HepG2 (cell line): ENCODE measurements around the gene ATRIP. TPM values are rescaled to one million over a fixed set of nuclear protein-coding genes. Genes with fewer than 3 reads are reported as not detected.
A peak's percentile ranks its signal among the peaks of the same experiment; 100 is the strongest.

Source experiments
- DNMT1 ChIP-seq: sonication (generic); formaldehyde crosslinking; IDR thresholded peaks from 2 replicates; pipeline ENCODE4 v1.5.1; 2020; ENCODE audit warnings: mild to moderate bottlenecking, missing genetic modification reagents
- DNMT3B ChIP-seq: conservative IDR thresholded peaks from 2 replicates; pipeline ENCODE4 v1.6.1; 2016; ENCODE audit warnings: missing biosample characterization, control low read depth
- ELF1 ChIP-seq: sonication (generic); formaldehyde crosslinking; IDR thresholded peaks from 2 replicates; pipeline ENCODE4 v1.4.0; 2020; ENCODE audit warnings: missing genetic modification reagents
- MAZ ChIP-seq, 2 experiments: sonication (generic) in 1 of 2; formaldehyde crosslinking in 1 of 2; IDR thresholded peaks; 2 replicates each; pipeline versions ENCODE4 v1.5.0 to v1.6.1; 2012 to 2020; ENCODE audit warnings: low read depth in 2 of 2, mild to moderate bottlenecking in 2 of 2, borderline replicate concordance in 1 of 2, improper control_type of control experiment in 1 of 2, low read length in 1 of 2, missing genetic modification reagents in 1 of 2, moderate library complexity in 1 of 2
- MED13 ChIP-seq: sonication (generic); formaldehyde crosslinking; IDR thresholded peaks from 2 replicates; pipeline ENCODE4 v1.5.0; 2020; ENCODE audit warnings: missing genetic modification reagents
- MLX ChIP-seq: IDR thresholded peaks from 2 replicates; pipeline ENCODE4 v1.6.1; 2016
- MNT ChIP-seq: fragments of 450-650 bp; IDR thresholded peaks from 2 replicates; pipeline ENCODE4 v1.6.1; 2016
- MXI1 ChIP-seq: IDR thresholded peaks from 3 replicates; pipeline ENCODE4 v1.6.1; 2012; ENCODE audit warnings: low read depth, low read length, inconsistent platforms, borderline replicate concordance
- RBM39 ChIP-seq: fragments of 200-400 bp; formaldehyde crosslinking; IDR thresholded peaks from one replicate; pipeline ENCODE4 v1.6.1; 2018; ENCODE audit warnings: antibody characterized with exemption, mild to moderate bottlenecking, low read depth, low read length; ENCODE audit not compliant: poor library complexity, severe bottlenecking
- SKI ChIP-seq: fragments of 450-650 bp; IDR thresholded peaks from one replicate; pipeline ENCODE4 v1.6.1; 2018; ENCODE audit warnings: mild to moderate bottlenecking; ENCODE audit not compliant: partially characterized antibody
- SMC3 ChIP-seq: IDR thresholded peaks from 2 replicates; pipeline ENCODE4 v1.6.1; 2011; ENCODE audit warnings: low read length, improper control_type of control experiment
- SP5 ChIP-seq: IDR thresholded peaks from 2 replicates; pipeline ENCODE4 v1.6.1; 2016; ENCODE audit warnings: low read depth, borderline replicate concordance
- TAF1 ChIP-seq: sonication (generic); formaldehyde crosslinking; IDR thresholded peaks from 2 replicates; pipeline ENCODE4 v1.4.0; 2020; ENCODE audit warnings: missing genetic modification reagents
- THAP9 ChIP-seq: sonication (generic); formaldehyde crosslinking; IDR thresholded peaks from 2 replicates; pipeline ENCODE4; 2020; ENCODE audit warnings: missing genetic modification reagents, mild to moderate bottlenecking, borderline replicate concordance
- TMF1 ChIP-seq: sonication (generic); formaldehyde crosslinking; IDR thresholded peaks from 2 replicates; pipeline ENCODE4 v1.8.1; 2022; ENCODE audit warnings: low read depth, missing genetic modification reagents
- TSC22D2 ChIP-seq: sonication (generic); formaldehyde crosslinking; IDR thresholded peaks from 2 replicates; pipeline ENCODE4 v1.5.1; 2020; ENCODE audit warnings: missing genetic modification reagents, mild to moderate bottlenecking, borderline replicate concordance
- ZMYM4 ChIP-seq: sonication (generic); formaldehyde crosslinking; IDR thresholded peaks from 2 replicates; pipeline ENCODE4 v1.8.1; 2023; ENCODE audit warnings: mild to moderate bottlenecking, missing genetic modification reagents
- ZNF12 ChIP-seq: sonication (generic); formaldehyde crosslinking; IDR thresholded peaks from 2 replicates; pipeline ENCODE4 v1.5.0; 2020; ENCODE audit warnings: missing genetic modification reagents
- ZNF17 ChIP-seq: sonication (generic); formaldehyde crosslinking; IDR thresholded peaks from 2 replicates; pipeline ENCODE4 v1.5.0; 2020; ENCODE audit warnings: mild to moderate bottlenecking, missing genetic modification reagents
- ZNF326 ChIP-seq: sonication (generic); formaldehyde crosslinking; IDR thresholded peaks from 2 replicates; pipeline ENCODE4 v1.4.0; 2020; ENCODE audit warnings: missing genetic modification reagents, borderline replicate concordance
- ZNF329 ChIP-seq: sonication (generic); formaldehyde crosslinking; IDR thresholded peaks from 2 replicates; pipeline ENCODE4 v1.9.0; 2021; ENCODE audit warnings: low read depth, mild to moderate bottlenecking, missing genetic modification reagents
- ZNF703 ChIP-seq: sonication (generic); formaldehyde crosslinking; IDR thresholded peaks from 2 replicates; pipeline ENCODE4 v1.5.1; 2020; ENCODE audit warnings: missing genetic modification reagents, mild to moderate bottlenecking, moderate library complexity, borderline replicate concordance
- ZNF816 ChIP-seq: sonication (generic); formaldehyde crosslinking; IDR thresholded peaks from 2 replicates; pipeline ENCODE4 v1.8.0; 2022; ENCODE audit warnings: missing genetic modification reagents, mild to moderate bottlenecking, borderline replicate concordance
- ZSCAN21 ChIP-seq: sonication (generic); formaldehyde crosslinking; IDR thresholded peaks from 2 replicates; pipeline ENCODE4 v1.8.0; 2022; ENCODE audit warnings: mild to moderate bottlenecking, missing genetic modification reagents, moderate library complexity, borderline replicate concordance
- ZSCAN25 ChIP-seq: sonication (generic); formaldehyde crosslinking; IDR thresholded peaks from 2 replicates; pipeline ENCODE4 v1.8.0; 2022; ENCODE audit warnings: mild to moderate bottlenecking, missing genetic modification reagents
- ZZZ3 ChIP-seq: sonication (generic); formaldehyde crosslinking; IDR thresholded peaks from 2 replicates; pipeline ENCODE4 v1.4.0; 2020; ENCODE audit warnings: missing genetic modification reagents, mild to moderate bottlenecking, borderline replicate concordance
- polyA plus RNA-seq, 8 experiments: library from polyadenylated mRNA; depleted of rRNA in 3 of 8; stranded (reverse) in 7 of 8; unstranded in 1 of 8; fragments of >200 nt; fragmentation: Illumina TruSeq in 4 of 8; extraction: Trizol in 4 of 8; gene quantifications; 2 replicates each; pipeline versions ENCODE4 v1.2.1 to v1.2.3, GENCODE V29; 2011 to 2016; ENCODE audit warnings: low read depth in 4 of 8, missing spikeins in 1 of 8, mixed read lengths in 1 of 8; ENCODE audit not compliant: insufficient read depth in 1 of 8
- total RNA-seq, 5 experiments: library from RNA; depleted of rRNA; stranded (reverse); fragments of >200 nt; fragmentation: Illumina TruSeq; extraction: Trizol; gene quantifications; 2 replicates each; pipeline ENCODE4 v1.2.3, GENCODE V29; 2016; ENCODE audit warnings: low read depth in 1 of 5

Gene ATRIP
- total and polyA plus RNA-seq, 2 of the 13 experiments (the other 11 are each of a cell fraction or from before 2014, with no cell fraction given): 5.1 to 12.5 TPM

- no peak for TF ChIP-seq DNMT3B (CRISPR knock-in tag)
- no peak for TF ChIP-seq ZNF12 (CRISPR knock-in tag)
- no peak; the same call in 1 of the 2 replicates for TF ChIP-seq ZSCAN21
- TF ChIP-seq ZNF329: no peak
- TF ChIP-seq ZSCAN25 (CRISPR knock-in tag): peak; percentile 95
- no peak for TF ChIP-seq ELF1
- TF ChIP-seq TMF1 (CRISPR knock-in tag): peak; percentile 71; the same call in 1 of the 2 replicates
- no peak for TF ChIP-seq ZNF816 (CRISPR knock-in tag)
- TF ChIP-seq ZMYM4 (CRISPR knock-in tag): no peak
- no peak for TF ChIP-seq MLX
- TF ChIP-seq DNMT1 (CRISPR knock-in tag): no peak
- no peak for TF ChIP-seq RBM39
- TF ChIP-seq ZNF17 (CRISPR knock-in tag): no peak
- TF ChIP-seq SKI: no peak
- TF ChIP-seq TAF1 (CRISPR knock-in tag): peak; percentile 37
- peak; percentile 63; the same call in 1 of the 3 replicates for TF ChIP-seq MXI1
- TF ChIP-seq SMC3: no peak
- TF ChIP-seq ZNF326 (CRISPR knock-in tag): no peak
- TF ChIP-seq MED13 (CRISPR knock-in tag): 0 out of 2 replicates have a peak, but pooled peaks have one; percentile 31
- TF ChIP-seq MAZ (IDR thresholded peaks at IDR 0.05; ENCODE audit: borderline replicate concordance, low read depth, low read length): no peak; the same call in 1 of the 2 replicates
- TF ChIP-seq MAZ (CRISPR knock-in tag; IDR thresholded peaks at IDR 0.05; ENCODE audit: low read depth): no peak; the same call in none of the 2 replicates
- TF ChIP-seq THAP9 (CRISPR knock-in tag): no peak
- TF ChIP-seq MNT: no peak
- no peak for TF ChIP-seq TSC22D2
- peak; percentile 48; the same call in 1 of the 2 replicates for TF ChIP-seq SP5 (CRISPR knock-in tag)
- no peak for TF ChIP-seq ZNF703 (CRISPR knock-in tag)
- no peak for TF ChIP-seq ZZZ3 (CRISPR knock-in tag)
Measured at GRCh38 chr3:48428572-48429316, 17.8 kb upstream of the ATRIP start (continued).
